GM12865 (cell line): Measurements from ENCODE around the gene WTIP.

Source experiments
- DNase-seq: peaks from one replicate; pipeline ENCODE4 v3.0.0; 2010; ENCODE audit warnings: low read depth
- H3K4me3 ChIP-seq: 2 replicates; pipeline ENCODE4 v1.5.1; 2011; ENCODE audit warnings: mild to moderate bottlenecking, low read depth, low read length, control low read depth
- TF ChIP-seq, protein P1 (sequence below): IDR thresholded peaks from 2 replicates; pipeline ENCODE4 v1.5.1; 2011; ENCODE audit warnings: low read length, control low read depth, low read depth, inconsistent platforms; ENCODE audit not compliant: insufficient read depth; ENCODE audit errors: missing control alignments

WTIP gene

DNA sequence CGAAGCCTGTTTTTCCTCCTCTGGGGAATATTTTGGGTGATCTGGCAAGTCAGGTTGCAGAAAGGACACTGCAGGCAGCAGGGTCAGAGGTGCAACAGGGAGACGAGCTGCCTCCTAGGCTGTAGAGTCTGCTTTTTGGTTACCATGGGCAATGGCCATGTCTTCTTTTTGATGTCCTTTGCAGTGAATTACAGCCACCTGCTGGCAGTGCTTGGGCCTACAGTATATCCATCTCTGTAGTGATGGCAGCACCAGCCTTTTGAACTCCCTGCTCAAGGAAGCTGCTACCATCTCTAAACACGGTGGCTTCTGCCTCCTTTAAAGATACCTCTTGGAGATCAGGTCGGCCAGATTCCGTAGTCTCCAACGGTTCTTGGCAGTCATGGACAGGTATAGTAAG lies 73.9 kb downstream of the WTIP start:
- no peak overlapping the region for H3K4me3 ChIP-seq
- TF ChIP-seq, protein P1, sequence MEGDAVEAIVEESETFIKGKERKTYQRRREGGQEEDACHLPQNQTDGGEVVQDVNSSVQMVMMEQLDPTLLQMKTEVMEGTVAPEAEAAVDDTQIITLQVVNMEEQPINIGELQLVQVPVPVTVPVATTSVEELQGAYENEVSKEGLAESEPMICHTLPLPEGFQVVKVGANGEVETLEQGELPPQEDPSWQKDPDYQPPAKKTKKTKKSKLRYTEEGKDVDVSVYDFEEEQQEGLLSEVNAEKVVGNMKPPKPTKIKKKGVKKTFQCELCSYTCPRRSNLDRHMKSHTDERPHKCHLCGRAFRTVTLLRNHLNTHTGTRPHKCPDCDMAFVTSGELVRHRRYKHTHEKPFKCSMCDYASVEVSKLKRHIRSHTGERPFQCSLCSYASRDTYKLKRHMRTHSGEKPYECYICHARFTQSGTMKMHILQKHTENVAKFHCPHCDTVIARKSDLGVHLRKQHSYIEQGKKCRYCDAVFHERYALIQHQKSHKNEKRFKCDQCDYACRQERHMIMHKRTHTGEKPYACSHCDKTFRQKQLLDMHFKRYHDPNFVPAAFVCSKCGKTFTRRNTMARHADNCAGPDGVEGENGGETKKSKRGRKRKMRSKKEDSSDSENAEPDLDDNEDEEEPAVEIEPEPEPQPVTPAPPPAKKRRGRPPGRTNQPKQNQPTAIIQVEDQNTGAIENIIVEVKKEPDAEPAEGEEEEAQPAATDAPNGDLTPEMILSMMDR = peak; percentile 17
- DNase-seq = peak; percentile 9

DNA sequence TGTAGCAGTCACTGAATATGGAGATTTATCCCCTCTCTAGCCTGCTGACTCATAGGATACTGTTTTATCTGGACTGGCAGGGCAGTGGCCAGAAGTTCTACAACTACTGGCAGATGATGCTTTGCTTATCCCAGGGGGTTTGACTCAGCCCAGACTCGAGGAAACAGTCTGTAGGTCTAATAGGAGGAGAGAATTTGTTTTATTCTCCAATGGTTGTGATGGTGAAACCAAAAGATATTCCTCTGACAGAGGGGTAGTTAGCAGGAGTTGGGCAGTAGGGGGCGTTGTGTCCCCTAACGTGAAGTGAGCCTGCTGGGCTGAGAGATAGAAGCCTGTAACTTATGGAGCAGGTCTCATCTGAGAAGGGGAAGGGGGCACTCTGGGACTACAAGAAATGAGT lies 74.9 kb downstream of the WTIP start:
- no peak for DNase-seq
- TF ChIP-seq, protein P1 = peak; percentile 28
- no peak overlapping the region for H3K4me3 ChIP-seq

DNA sequence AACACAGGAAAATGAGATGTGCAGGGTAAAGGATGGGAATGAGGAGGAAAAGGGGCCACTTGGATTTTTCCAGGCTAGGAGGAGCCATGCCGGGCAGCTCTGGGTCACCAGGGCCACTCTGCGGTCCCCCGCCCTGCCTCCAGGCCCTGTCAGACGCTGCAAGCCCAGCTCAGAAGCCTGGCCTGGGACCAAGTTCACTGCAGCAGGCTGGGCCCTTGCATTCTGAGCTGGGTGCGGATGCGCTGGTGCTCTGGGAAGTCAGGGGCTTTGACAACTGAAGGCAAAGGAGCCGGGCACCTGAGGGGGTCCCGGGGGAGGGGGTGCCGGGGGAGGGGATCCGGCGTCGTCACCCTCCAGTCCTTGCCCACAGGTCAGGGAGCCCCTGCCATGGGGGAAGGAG lies 77.5 kb downstream of the WTIP start:
- DNase-seq = no peak
- TF ChIP-seq, protein P1 = no peak
- no peak overlapping the region for H3K4me3 ChIP-seq

DNA sequence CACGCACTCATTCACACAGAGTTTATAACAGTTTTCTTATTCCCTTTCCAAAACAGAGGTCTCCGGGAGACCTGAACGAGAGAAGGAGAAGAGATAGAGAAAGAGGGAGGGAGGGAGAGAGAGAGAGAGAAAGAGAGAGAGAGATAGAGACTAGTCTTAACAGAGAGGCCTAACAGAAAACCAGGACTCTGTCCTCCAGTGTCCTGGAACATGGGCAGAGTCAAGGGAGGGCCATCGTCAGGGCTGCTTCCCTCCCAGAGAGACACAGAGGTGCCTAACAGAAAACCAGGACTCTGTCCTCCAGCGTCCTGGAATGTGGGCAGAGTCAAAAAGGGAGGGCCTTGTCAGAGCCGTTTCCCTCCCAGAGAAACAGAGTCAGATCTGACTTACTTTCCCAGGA lies 78.7 kb downstream of the WTIP start:
- TF ChIP-seq, protein P1 = no peak
- DNase-seq = no peak
- no peak overlapping the region for H3K4me3 ChIP-seq
